NOMO-1 (cell line): ENCODE data around the gene ACOT6.
"Not testable (repeated sequence)": the region's sequence is repeated elsewhere in the genome, so short reads cannot be mapped to it uniquely, and the experiment has no call there.

Source experiments
- DNase-seq, 2 experiments: peaks; one replicate each; lab custom pipeline; 2025; ENCODE audit not compliant: unreplicated experiment in 2 of 2; lab: John Stamatoyannopoulos, UW

Gene ACOT6

GRCh38 chr14:73644531-73645247 is 32.4 kb downstream of the ACOT6 start, which contains the start of gene DNAL1:
DNAL1 (plus strand) TSS chr14:73644986; CDS start chr14:73645040, 54 bp downstream.
- peak; percentile 84 to 90 for DNase-seq

DNA sequence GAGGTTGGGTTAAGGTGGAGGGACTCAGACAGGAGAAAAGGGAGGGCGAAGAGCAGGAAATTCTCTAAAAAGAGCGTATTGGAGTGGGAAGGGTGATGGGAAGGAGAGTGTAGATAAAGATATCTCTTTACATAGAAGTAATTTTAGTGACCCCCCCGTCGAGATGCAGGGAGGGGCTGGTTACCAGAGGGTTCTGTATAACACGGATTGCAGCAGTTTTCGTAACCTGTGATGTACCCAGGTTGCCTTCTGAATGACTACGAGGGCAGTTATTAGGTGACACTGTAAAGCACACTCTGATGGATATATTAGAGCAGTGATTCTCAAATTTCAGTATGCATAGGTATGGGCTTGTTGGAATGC is 32.9 kb downstream of the ACOT6 start:
- DNase-seq: no peak

DNA sequence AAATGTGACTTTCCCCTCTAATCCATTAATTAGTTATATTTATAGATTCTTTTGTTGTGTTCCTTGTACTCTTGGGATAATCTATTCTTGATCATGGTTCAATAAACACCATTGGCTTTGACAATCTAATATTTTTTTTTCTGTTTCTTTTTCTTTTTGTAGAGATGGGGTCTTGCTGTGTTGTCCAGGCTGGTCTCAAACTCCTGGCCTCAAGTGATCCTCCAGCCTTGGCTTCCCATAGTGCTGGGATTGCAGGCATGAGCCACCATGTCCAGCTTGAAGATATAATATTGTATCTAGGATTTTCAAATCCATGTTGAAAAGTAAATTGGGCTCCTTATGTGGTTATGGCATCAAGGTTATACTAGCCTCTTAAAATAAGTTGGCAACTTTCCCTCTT is 38.7 kb downstream of the ACOT6 start:
- DNase-seq: no peak

GRCh38 chr14:73655851-73656250 is 43.5 kb downstream of the ACOT6 start:
- DNase-seq: no peak

DNA sequence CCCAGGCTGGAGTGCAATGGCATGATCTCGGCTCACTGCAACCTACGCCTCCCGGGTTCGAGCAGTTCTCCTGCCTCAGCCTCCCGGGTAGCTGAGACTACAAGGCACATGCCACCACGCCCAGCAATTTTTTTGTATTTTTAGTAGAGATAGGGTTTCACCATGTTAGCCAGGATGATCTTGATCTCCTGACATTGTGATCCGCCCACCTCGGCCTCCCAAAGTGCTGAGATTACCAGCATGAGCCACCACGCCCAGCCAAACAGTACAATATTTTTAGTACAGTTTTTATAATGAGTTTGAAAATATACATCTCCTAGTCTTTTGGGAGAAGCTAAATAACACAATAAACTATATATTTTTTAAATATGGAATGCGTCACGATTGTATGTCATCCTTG is 46.9 kb downstream of the ACOT6 start:
- not testable (repeated sequence) for DNase-seq

GRCh38 chr14:73660511-73660910 is 48.2 kb downstream of the ACOT6 start:
- no peak for DNase-seq

GRCh38 chr14:73661872-73662271 is 49.6 kb downstream of the ACOT6 start:
- DNase-seq: no peak

DNA sequence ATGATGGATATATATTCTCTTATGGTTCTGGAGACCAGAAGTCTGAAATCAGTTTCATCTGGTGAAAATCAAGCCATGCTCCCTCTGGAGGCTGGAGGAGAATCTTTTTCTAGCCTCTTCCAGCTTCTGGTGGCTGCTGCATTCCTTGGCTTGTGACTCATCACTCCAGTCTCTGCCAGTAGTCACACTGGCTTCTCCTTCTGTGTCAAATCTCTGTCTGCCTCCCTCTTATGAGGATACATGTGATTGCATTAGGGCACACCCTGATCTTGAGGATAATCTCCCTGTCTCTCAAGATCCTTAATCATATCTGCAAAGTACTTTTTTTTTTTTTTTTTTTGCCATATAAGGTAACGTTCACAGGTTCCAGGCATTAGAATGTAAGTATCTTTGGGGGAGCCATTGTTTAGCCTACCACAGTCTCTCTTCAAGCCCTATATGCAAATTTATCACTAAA is 50.2 kb downstream of the ACOT6 start:
- no peak for DNase-seq

DNA sequence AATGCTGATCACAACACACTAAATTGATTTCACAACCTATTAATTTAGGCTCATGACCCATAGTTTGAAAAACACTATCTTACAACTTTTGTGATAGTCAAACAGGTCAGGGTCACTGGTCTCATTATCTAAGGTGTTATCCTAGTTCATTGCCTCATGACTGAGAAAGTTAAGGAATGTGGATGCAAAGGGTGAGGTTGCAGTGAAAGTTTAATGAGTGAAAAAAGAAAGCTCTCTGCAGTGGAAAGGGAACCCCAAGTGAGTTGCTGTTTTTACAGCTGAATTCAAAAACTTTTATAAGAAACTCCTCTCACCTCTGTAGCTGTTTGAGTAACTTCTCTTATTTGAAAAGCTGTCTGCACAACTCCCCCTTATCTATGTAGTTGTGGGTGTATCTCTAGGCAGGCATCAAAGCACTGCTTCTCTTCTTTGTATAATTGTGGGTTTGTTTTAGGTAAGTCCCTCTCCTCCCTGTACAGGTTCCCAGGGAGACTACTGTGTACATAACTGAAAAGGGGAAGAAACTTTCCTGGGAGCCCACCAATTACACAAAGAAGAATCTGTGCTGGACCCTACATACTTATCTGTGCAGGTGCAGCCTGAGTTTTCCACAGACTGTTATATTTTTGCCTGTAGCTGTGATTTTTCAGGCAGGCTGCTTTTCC is 51.4 kb downstream of the ACOT6 start:
- DNase-seq: no peak

DNA sequence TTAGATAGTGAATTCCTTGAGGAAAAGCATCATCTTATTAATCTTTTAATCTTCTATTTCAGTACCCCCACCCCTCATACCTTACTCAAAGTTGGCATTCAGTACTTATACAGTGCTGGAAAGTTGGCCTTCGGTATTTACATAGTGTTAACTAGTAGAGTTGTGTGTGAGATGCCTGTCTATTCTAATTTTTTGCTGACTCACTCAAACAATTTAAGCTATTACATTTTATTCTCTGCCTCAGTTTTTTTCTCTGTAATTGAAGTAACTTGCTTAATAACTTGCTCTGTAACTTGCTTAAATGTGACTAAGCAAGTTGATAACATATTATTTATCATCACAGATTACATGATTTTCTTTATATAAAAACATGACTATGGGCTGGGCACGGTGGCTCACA is 52.8 kb downstream of the ACOT6 start:
- no peak for DNase-seq

GRCh38 chr14:73666583-73666982 is 54.3 kb downstream of the ACOT6 start:
- no peak for DNase-seq

DNA sequence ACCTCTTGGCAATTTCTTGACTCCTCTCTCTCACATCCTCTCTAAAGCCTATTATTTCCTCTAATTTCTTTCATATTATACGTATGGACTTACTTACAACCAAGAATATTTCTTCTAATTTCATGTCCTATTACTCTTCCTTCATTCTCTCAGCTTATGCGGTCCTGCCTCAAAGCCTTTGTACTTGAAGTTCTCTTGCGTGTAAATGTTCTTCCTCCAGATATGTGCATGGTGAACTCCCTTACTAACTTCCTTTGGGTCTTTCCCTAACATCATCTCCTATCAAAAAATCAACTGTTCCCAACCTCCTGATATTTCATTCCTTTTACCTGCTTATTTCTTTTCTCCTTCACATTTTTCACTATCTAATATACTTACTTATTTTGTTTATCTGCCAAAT is 55.5 kb downstream of the ACOT6 start:
- no peak for DNase-seq
